ENCODE data around the gene TAF11L13.
"Not testable (repeated sequence)": the region's sequence is repeated elsewhere in the genome, so short reads cannot be mapped to it uniquely, and the experiment has no call there.

- not testable (repeated sequence) for TF ChIP-seq CTCF (conservative IDR thresholded peaks at IDR 0.05; ENCODE audit: low read depth, low read length); EZH2 (IDR thresholded peaks at IDR 0.05; ENCODE audit: borderline replicate concordance, low read depth, low read length, poor library complexity, severe bottlenecking)
These were observed 21.8 kb upstream of the TAF11L13 start, which contains the start of gene TAF11L12 for GRCh38 chr5:17610092-17610491.

Data from A673 (cell line).